Measurements from ENCODE around the gene KIF26B.

Gene KIF26B

DNA sequence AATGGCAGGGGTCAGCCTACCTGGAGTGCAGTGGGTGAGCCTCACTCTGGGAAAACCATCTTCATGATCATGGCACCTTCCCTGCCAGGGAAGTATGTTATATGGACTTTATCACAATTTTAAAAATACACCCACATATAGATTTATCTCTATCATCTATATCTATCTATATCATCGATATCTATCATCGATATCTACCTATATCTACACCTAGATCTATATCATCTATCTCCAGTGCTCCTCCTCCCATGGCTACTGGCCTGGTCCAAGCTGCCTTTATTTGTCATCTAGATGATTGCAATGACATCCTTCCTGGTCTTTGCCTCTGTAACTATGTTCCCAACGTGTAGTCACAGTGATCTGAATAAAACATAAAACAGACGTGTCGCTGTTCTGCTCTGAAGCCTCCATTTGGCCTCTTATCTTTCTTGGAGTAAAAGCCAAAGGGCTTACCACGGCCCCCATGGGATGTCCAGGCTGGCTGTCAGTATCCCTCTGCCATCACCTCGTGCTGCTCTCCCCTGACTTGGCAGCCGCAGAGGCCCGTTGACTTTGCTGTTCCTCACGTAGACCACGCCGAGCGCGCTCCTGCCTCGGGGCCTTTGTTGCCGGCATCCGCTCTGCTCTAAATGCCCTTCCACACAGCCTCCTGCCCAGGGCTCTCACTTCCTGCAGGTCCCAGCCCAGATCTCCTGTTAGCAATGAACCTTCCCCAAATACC lies 20.6 kb upstream of the KIF26B start:
- DNase-seq, result no peak

DNA sequence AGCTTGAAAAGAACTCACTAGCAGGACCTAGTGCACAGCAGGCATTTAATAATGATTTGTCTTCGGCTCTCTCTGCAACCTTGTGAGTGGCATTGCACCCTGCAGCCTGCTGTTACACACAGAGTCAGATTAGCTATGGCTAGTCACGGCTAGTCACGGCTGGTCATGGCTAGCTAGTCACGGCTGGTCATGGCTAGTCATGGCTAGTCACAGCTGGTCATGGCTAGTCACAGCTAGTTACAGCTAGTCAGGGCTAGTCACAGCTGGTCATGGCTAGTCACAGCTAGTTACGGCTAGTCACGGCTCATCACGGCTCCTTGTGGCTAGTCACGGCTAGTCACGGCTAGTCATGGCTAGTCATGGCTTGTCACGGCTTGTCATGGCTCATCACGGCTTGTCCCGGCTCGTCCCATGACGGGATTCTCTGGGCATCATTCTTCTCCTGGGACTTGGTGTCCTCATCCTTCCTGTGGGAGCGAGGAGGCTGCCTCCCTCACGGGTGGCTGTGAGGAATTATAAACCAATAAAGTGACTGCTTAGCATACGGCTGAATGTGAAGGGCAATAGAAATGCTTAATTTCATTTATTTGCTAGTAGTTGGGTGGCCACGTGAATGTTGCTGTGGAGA lies 12.5 kb upstream of the KIF26B start:
- DNase-seq, result no peak

GRCh38 chr1:245142976-245143375 lies 11.8 kb upstream of the KIF26B start:
- DNase-seq, result no peak

DNA sequence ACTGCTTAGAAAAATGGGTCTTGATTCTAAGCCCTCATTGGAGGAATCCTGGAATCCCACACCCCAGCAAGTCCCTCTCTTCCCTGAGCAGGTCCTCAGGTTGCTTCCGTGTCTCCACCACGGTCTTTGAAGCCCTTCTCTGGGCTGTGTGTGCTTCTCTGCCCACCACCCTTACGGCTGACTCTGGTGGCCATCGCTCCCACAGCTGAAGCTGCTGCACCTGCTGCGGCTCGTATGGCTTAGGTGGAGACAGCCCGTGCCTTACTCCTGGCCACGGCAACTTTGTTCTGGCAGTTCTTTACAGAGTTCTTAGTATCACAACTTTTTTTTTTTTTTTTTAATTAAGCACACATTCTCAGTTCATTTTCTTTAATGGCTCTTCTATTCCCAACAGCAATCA lies 10.9 kb upstream of the KIF26B start:
- no peak for DNase-seq

- DNase-seq, result no peak
Observed at GRCh38 chr1:245148069-245148468, 6.7 kb upstream of the KIF26B start.

GRCh38 chr1:245148861-245149260 lies 5.9 kb upstream of the KIF26B start:
- no peak for DNase-seq

DNA sequence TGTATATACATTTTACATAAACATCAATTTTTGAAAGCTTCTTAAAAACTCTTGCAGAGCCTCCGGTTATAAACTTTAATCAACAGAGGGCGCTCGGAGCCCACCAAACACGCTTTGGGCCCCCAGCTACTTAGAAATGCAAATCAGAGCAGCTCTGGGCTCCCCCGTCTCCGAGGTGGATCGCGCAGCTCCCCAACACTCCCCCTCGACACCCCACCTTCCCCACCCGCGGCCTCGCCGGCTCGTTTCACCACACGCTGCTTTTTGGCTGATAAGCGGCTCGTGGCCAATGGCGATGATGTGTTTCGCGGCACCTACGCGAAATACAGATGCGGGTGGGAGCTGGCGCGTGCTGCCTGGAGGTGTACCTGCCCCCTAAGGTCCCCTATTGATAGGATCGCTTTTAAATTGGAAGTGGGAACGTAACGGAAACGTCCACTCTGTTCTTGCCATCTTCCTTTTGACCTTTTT lies 1.7 kb upstream of the KIF26B start:
- DNase-seq, result peak; percentile 83

- DNase-seq, result peak; percentile 58
Observed at GRCh38 chr1:245153552-245154428, 995 bp upstream of the KIF26B start.

DNA sequence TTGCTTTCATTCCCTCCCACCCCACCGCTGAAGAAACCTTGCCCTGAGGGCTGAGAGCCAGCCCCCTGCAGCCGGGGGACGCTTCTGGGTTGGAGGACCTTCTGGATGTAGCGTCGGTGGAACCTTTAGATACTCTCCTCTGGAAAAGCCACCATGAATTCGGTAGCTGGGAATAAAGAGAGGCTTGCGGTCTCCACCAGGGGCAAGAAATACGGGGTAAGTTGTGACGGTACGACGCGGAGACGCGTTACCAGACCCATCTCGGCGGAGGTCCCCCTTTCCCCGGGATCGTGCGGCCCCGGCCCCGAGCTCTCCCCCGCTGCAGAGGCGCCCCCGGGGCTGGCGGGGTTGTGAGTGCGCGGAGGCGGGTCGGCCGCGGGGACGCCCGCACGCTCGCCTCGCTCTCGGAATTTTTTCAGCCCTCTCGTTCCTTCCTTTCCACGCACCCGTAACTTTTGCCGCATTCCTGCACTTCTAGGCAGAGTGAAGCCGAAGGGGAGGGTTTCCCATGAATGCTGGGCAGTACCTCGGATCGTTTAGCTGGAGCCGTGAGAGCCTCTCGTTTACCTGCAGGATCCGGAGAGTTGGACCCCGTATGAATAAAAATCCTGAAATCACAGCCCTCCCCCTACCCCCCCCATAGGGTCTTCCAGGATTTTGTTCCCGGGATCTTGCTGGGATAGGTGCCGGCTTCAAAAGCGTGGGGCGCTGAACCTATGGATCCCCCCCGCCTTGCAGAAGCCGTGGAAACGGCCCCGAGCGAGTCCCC lies 671 bp downstream of the KIF26B start:
- peak; percentile 80 for DNase-seq

GRCh38 chr1:245156041-245156735 lies 1.4 kb downstream of the KIF26B start:
- DNase-seq, result peak; percentile 97

GRCh38 chr1:245156736-245157505 lies 2.1 kb downstream of the KIF26B start:
- peak; percentile 95 for DNase-seq

DNA sequence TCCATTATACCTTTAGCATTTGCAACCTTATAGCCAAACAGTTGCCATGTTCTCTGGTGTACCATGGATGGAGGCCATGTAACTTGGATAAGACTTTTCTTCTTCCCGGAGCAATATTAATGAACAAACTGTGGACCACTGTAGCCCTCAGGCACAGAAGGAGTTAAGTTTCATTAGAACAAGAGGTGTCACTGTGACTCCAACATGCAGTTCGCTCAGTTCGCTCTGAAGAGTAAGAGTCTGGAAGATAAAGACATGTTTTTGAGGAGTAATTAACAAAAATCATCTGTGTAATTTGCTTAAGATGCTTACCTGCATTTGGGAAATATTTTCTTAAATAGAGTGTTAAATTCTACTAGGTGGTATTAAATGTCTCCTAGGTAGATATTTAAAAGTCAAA lies 4.1 kb downstream of the KIF26B start:
- DNase-seq, result no peak

GRCh38 chr1:245160288-245160687 lies 5.5 kb downstream of the KIF26B start:
- DNase-seq, result no peak

DNA sequence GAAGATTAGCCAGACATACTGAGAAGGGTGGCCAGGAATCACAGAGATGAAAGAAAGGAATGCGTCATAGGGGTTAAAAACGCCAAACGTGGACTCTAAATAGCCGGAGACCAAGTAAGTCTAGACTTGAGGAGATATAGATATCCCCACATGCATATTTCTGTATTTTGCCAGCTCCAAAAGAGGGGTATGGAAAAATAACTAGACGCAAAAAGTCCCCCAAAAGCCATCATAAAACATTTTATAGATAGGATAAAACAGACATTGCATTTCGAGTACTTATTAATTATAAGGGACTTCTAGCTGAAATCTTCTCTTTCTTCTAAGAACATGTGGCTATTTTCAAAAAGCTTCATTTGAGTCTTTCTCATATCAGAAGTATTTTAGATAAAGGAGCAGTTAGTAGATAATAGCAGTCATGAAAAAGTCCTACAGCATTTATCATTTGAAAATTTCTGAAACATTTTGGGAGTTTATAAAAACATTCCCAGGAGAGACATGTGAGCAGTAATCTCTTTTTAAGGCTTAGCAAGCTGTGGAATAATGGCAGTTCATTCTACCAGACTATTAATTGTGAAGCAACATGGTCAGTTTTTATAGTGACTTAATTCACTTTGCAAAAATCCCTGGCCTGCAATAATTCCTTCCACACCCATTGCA lies 6.1 kb downstream of the KIF26B start:
- no peak for DNase-seq

DNA sequence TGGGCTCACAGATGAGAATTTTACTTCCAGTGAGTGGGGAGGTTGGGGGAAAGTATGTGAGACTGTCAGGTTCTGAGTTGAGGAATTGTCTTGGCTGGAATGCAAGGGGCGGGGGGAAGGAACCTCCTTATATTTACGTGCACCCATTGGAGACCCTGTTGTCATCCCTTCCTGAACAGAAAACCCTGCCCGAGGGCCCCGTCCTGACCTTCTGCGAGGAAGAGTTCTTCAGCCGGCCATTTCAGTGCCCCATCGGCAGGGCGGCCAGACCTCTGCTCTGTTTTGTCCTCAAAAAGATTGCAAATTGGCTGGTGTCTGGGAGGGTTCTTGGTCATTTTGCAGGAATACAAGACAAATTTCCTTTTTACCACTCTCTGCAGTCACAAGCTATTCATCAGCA lies 7.1 kb downstream of the KIF26B start:
- DNase-seq, result no peak

DNA sequence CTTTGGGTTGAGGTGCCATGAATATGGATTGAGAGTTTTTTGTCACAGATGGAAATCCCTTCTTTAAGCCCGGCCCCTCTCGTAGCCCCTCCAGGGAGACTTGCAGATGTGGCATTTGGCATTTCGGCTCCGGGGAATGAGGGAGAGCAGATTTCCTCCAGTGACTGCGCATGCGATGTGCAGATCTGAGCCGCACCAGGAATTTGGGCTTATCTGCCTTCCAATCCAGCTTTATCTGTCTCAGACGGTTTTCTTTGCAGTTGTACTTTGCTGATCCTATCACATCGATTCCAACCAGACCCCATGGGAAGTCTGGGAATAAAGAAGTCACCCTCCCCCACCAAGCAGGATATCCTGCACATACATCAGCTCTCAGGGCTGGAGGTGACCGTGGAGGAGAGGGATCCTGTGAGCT lies 11.7 kb downstream of the KIF26B start:
- DNase-seq, result peak; percentile 39

DNA sequence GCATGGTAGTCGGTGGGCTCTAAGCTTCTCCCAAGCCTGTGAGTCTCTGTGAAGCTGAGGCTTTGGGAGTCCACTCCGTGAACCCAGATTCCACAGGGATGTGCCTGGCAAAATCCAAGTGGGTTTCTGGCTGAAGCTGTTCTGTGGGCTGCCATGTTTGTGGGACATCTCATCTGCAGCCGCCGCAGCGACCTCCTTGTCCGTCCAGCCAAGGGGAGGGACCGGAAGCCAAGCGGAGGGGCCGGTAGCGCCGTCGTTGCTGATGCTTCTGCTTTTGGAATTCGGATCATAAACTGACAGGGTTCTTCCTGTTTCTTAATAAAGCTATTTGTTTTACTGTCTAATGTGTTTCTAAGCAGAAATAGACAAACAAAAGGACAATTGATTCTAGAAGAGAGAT lies 13.3 kb downstream of the KIF26B start:
- peak; percentile 95 for DNase-seq

GRCh38 chr1:245168906-245169305 lies 14.1 kb downstream of the KIF26B start:
- DNase-seq, result peak; percentile 65

GRCh38 chr1:245169376-245169775 lies 14.6 kb downstream of the KIF26B start:
- no peak for DNase-seq

- DNase-seq, result no peak
Observed at GRCh38 chr1:245172026-245172425, 17.2 kb downstream of the KIF26B start.

DNA sequence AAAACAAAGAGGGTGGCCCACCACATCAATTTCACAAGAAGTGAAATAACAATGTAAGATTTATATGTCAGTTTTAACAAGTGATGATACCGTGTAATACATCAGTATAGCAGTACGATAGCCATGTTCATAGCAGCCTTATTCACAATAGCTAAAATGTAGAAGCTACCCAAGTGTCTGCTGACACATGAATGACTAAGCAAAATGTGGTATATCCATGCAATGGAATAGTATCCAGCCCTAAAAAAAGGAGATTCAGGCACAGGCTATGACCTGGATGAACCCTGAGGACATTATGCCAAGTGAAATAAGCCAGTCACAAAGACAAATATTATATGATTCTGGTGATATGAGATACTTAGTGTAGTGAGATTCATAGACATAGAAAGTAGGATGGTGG lies 18.0 kb downstream of the KIF26B start:
- no peak for DNase-seq

All from NCI-H146 (cell line).